Heart left ventricle (tissue), 16 donors: ENCODE measurements around the gene ARHGEF28. TPM values are rescaled to one million over a fixed set of nuclear protein-coding genes. Genes with fewer than 3 reads are reported as not detected.

Source experiments
- ATAC-seq, 4 donors: fragments of 200-7000 bp; cut with Tn5 transposase; one replicate each; pipeline ENCODE4 v1.9.1; 2020 to 2022; ENCODE audit warnings: moderate library complexity in 4 of 4, mild to moderate bottlenecking in 3 of 4, moderate number of reproducible peaks in 1 of 4
- DNase-seq, 5 donors: peaks; one replicate each; pipeline ENCODE4 v3.0.0-alpha.2; 2020
- H3K27ac ChIP-seq, 12 donors: fragments of 200-600 bp; sonication (generic) in 4 of 12; one replicate each; pipeline versions ENCODE4 v1.5.0 to v1.8.0; 2016 to 2022; ENCODE audit warnings: mild to moderate bottlenecking in 2 of 12
- H3K27me3 ChIP-seq, 9 donors: fragments of 200-600 bp; sonication (generic) in 2 of 9; one replicate each; pipeline versions ENCODE4 v1.5.1 to v1.8.0; 2016 to 2022; ENCODE audit warnings: mild to moderate bottlenecking in 3 of 9
- H3K36me3 ChIP-seq, 9 donors: fragments of 200-600 bp; sonication (generic) in 2 of 9; one replicate each; pipeline versions ENCODE4 v1.5.0 to v1.8.0; 2018 to 2022; ENCODE audit warnings: mild to moderate bottlenecking in 2 of 9
- H3K4me1 ChIP-seq, 12 donors: fragments of 200-600 bp; sonication (generic) in 4 of 12; one replicate each; pipeline versions ENCODE4 v1.5.0 to v1.8.0; 2016 to 2022; ENCODE audit warnings: mild to moderate bottlenecking in 3 of 12
- H3K4me3 ChIP-seq, 12 donors: fragments of 200-600 bp; sonication (generic) in 4 of 12; one replicate each; pipeline versions ENCODE4 v1.5.0 to v1.8.0; 2017 to 2022; ENCODE audit warnings: mild to moderate bottlenecking in 9 of 12, moderate library complexity in 4 of 12
- H3K9me3 ChIP-seq, 12 donors: fragments of 200-600 bp; sonication (generic) in 4 of 12; one replicate each; pipeline versions ENCODE4 v1.5.0 to v1.8.0; 2016 to 2022; ENCODE audit warnings: mild to moderate bottlenecking in 1 of 12
- POLR2A ChIP-seq, 2 donors: fragments of 450-650 bp; IDR thresholded peaks; one replicate each; pipeline ENCODE4 v1.6.1; 2017; ENCODE audit warnings: antibody characterized with exemption in 2 of 2, mild to moderate bottlenecking in 2 of 2, moderate library complexity in 2 of 2
- WGBS, 4 donors: extraction: QIAGEN DNeasy Blood & Tissue Kit in 2 of 4; methylation state at CpG; one replicate each; pipeline versions ENCODE4 v1.1.5 to v1.1.7; 2013 to 2018; 5-methylcytosine and 5-hydroxymethylcytosine counted together
- intact Hi-C, 10 donors: fragments of 100-400 bp; cut with DNase I; formaldehyde crosslinking; loops; one replicate each; pipeline versions ENCODE4 v1.11.1 to v1.14.2; 2022
- polyA plus RNA-seq, 2 donors: library from polyadenylated mRNA; stranded (reverse); fragments of 200-250 nt; gene quantifications; one replicate each; pipeline ENCODE4 v1.2.3, GENCODE V29; 2013
- total RNA-seq, 9 donors: library from RNA; depleted of rRNA in 2 of 9; stranded (reverse); fragments of >200 nt in 2 of 9; fragmentation: NEBNext Ultra II Directional in 3 of 9; extraction: Animal tissue kit (Norgen Biotek cat#: 25700) in 3 of 9; gene quantifications; one replicate each; pipeline versions ENCODE4 v1.1.0 to v1.2.4, GENCODE V29; 2016 to 2023
- TF ChIP-seq, protein P1 (sequence below), 12 donors: fragments of 200-600 bp; sonication (generic) in 4 of 12; IDR thresholded peaks; one replicate each; pipeline versions ENCODE4 v1.5.0 to v1.8.0; 2018 to 2022; ENCODE audit warnings: antibody characterized with exemption in 12 of 12, mild to moderate bottlenecking in 5 of 12
- donor health status: ischemic (EF 13 %, LVEDD 7.1; RV severe dilation, severe dysfunction).
- donor health status: healthy with polysubstance abuse.
- donor health status: DM: no; HTN: yes; CAD: no.
- donor health status: DM: no; HTN: no; CAD: no.
- donor health status: ischemic (EF 25% LVEDD 6.9; RV normal size, moderate dysfunction).
- donor health status: ischemic (EF 25% LVEDD 5.7; RV mildly dilated, moderate dysfunction).
- donor health status: healthy.
- donor health status: DM: yes; HTN: yes; CAD: no.
- donor health status: ischemic (EF 35%, LVEDD 5.7; RV mildly dilated, moderate dysfunction).
- donor health status: nonischemic (EF 11% LVEDD 7.7; RV severe dilation, severe dysfunction).
- donor health status: DM: yes; HTN: yes; CAD: no.
- donor health status: PGD.
- donor health status: ischemic (EF 29% LVEDD 5.4; RV normal size, mild dysfunction).
- donor health status: nonischemic (EF 23%, LVEDD 6.1; RV moderate dilation, normal function).

Gene ARHGEF28
- total and polyA plus RNA-seq, 11 donors: 0.51 to 7.7 (median 1.7) TPM

DNA sequence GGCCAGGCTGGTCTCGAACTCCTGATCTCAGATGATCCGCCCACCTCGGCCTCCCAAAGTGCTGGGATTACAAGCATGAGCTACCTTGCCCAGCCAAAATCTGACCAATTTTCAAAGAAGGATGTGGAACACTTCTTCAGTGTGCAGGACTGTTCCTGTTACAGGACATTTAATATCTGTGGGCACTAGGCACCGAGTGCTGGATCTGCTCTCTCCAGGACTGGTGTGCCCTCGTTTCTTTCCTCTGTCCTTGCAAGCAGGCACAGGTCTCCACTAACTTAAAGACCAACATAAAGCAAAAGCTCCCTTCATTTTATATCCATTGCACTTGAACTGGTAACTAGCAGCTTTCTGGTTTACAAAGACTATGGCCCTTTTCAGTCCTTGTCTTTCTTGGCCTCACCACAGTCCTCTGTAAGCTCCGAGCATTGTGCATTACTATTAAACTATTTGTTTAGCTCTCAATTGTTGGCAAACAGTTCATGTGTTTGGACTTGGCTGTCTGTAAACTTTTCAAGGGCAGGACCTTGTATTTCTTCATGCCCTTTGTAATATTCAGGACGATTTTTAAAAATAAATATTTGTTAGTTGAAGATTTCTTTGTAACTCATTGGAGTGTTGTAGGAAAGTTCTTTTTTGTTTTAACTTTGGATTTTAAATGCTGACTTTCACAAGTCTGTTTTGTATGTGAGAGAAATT is 37.3 kb downstream of the ARHGEF28 start:
- DNase-seq: no peak
- ATAC-seq: no peak
- whole genome bisulfite sequencing, 4 donors: 84 to 93% (median 89%) methylated on average over 7 of the region's 7 CpGs

DNA sequence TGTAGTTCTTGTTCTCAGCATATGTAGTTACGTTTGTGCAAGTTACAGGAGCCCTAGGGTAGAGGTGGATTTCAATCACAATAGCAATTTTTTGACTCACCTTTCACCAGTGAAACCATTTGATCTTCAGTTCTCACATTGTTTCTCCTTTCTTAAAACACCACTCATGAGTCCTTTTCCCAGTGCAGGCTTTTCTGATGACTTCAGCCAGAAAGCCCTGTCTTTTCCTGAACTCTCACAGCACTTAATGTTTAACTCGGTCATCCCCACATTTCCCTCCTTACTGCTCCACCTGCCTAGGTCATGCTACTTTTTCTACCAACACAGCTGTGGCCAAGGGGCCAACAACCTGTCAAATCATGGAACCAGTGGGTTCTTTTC is 37.9 kb downstream of the ARHGEF28 start:
- DNase-seq: no peak
- WGBS, 4 donors: 83 to 91% (median 84%) methylated on average over 2 of the region's 2 CpGs

More for the DNA sequence above, 37.3 kb downstream of the ARHGEF28 start:
- no peak overlapping the region for H3K27ac ChIP-seq
- TF ChIP-seq, protein P1, sequence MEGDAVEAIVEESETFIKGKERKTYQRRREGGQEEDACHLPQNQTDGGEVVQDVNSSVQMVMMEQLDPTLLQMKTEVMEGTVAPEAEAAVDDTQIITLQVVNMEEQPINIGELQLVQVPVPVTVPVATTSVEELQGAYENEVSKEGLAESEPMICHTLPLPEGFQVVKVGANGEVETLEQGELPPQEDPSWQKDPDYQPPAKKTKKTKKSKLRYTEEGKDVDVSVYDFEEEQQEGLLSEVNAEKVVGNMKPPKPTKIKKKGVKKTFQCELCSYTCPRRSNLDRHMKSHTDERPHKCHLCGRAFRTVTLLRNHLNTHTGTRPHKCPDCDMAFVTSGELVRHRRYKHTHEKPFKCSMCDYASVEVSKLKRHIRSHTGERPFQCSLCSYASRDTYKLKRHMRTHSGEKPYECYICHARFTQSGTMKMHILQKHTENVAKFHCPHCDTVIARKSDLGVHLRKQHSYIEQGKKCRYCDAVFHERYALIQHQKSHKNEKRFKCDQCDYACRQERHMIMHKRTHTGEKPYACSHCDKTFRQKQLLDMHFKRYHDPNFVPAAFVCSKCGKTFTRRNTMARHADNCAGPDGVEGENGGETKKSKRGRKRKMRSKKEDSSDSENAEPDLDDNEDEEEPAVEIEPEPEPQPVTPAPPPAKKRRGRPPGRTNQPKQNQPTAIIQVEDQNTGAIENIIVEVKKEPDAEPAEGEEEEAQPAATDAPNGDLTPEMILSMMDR (IDR thresholded peaks at IDR 0.05): no peak
- TF ChIP-seq POLR2A (IDR thresholded peaks at IDR 0.05): no peak
- H3K4me1 ChIP-seq: no peaks in the 10 kb centered on the region
- intact Hi-C loops: no loop called here
- H3K27me3 ChIP-seq: no peaks in the 10 kb centered on the region
- no peaks in the 10 kb centered on the region for H3K9me3 ChIP-seq
- no peaks in the 10 kb centered on the region for H3K36me3 ChIP-seq
- no peak overlapping the region for H3K4me3 ChIP-seq

DNA sequence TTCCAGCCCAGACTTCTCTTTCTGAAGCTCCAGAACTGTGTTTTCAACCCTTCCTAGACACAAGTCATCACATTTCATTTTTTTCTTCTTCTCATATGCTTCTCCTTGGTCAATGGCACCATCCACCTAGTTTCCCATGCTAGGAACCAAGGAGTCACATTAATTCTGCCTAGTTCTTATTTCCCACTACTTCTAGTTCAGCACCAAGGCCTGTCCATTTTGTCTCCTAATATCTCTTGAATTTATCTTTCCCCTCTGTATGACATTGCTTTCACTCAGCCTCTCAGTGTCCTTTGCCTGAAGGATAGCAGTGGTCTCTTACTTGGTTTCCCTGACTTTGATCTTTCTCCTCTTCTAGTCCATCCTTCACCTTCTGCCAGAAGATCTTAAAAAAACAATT is 38.8 kb downstream of the ARHGEF28 start:
- no peak overlapping the region for H3K4me3 ChIP-seq
- H3K36me3 ChIP-seq: no peaks in the 10 kb centered on the region
- H3K9me3 ChIP-seq: no peaks in the 10 kb centered on the region
- no peaks in the 10 kb centered on the region for H3K4me1 ChIP-seq
- H3K27me3 ChIP-seq: no peaks in the 10 kb centered on the region
- DNase-seq (no peak), ATAC-seq (no peak)
- intact Hi-C loops: no loop called here
- no peak for TF ChIP-seq POLR2A (IDR thresholded peaks at IDR 0.05)
- TF ChIP-seq, protein P1 (IDR thresholded peaks at IDR 0.05): no peak
- H3K27ac ChIP-seq: no peak overlapping the region

More for the DNA sequence above, 37.9 kb downstream of the ARHGEF28 start:
- no peaks in the 10 kb centered on the region for H3K4me1 ChIP-seq
- no peak overlapping the region for H3K27ac ChIP-seq
- H3K36me3 ChIP-seq: no peaks in the 10 kb centered on the region
- intact Hi-C loops: no loop called here
- H3K27me3 ChIP-seq: no peaks in the 10 kb centered on the region
- no peak for ATAC-seq
- no peaks in the 10 kb centered on the region for H3K9me3 ChIP-seq
- TF ChIP-seq, protein P1 (IDR thresholded peaks at IDR 0.05): no peak
- TF ChIP-seq POLR2A (IDR thresholded peaks at IDR 0.05): no peak
- H3K4me3 ChIP-seq: no peak overlapping the region

DNA sequence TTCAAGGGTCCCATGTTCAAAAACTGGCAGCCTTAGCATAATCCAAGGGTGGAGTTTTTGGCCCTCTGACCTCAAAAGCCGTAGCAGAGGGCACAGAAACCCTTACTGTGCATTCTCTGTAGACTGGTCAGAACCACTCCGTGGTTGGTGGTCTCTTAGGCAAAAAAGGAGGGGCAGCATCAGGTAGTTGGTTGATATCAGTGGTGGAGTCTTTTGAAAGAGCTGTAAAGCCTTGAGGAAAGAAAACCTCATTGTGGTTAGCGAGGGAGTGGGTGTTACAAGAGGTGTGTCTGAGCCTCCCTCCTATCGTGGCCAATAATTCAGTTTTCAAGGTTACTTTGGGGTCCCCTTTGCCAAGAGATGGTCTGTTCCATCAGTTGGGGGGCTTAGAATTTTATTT is 40.9 kb downstream of the ARHGEF28 start:
- Histone ChIP-seq H3K9me3 (no peaks in the 10 kb centered on the region), H3K36me3 (no peaks in the 10 kb centered on the region), H3K27ac (no peak overlapping the region), H3K4me1 (no peaks in the 10 kb centered on the region), H3K27me3 (no peaks in the 10 kb centered on the region), H3K4me3 (no peak overlapping the region)
- DNase-seq (no peak), ATAC-seq (no peak)
- WGBS, 4 donors: 84 to 90% (median 86%) methylated on average over 4 of the region's 4 CpGs
- intact Hi-C loops: no loop called here
- TF ChIP-seq, protein P1 (IDR thresholded peaks at IDR 0.05): no peak
- TF ChIP-seq POLR2A (IDR thresholded peaks at IDR 0.05): no peak
